GM12878 (cell line): ENCODE data around the gene TLX1. TPM values are rescaled to one million over a fixed set of nuclear protein-coding genes. Genes with fewer than 3 reads are reported as not detected.

ENCODE experiments used
- ATAC-seq: fragments of 200-7000 bp; cut with Tn5 transposase; 3 replicates; pipeline ENCODE4 v1.9.1; 2020; ENCODE audit warnings: mild to moderate bottlenecking, moderate library complexity
- BruUV-seq: library from RNA; stranded (reverse); fragments of 400-500 nt; replicated peaks from 2 replicates; lab custom pipeline; 2021; lab: Mats Ljungman, UMichigan
- CTCF ChIA-PET: fragments of 300-600 bp; sonication (Branson Sonifier 250); formaldehyde crosslinking; extraction: SDS; loops from one replicate; lab custom pipeline; 2021; ENCODE audit warnings: inconsistent platforms; lab: Yijun Ruan, JAX
- POLR2A ChIA-PET: fragments of 350-600 bp; formaldehyde crosslinking; extraction: SDS; loops from one replicate; lab custom pipeline; 2021; ENCODE audit warnings: inconsistent platforms; lab: Charles Lee
- RAD21 ChIA-PET: fragments of 300-600 bp; sonication (Branson Sonifier 250); formaldehyde crosslinking; loops from one replicate; lab custom pipeline; 2023; ENCODE audit warnings: antibody characterized with exemption; ENCODE audit not compliant: unreplicated experiment; lab: Charles Lee
- SMC1A ChIA-PET: fragments of 300-600 bp; sonication (Branson Sonifier 250); formaldehyde crosslinking; loops from one replicate; lab custom pipeline; 2023; ENCODE audit not compliant: unreplicated experiment, uncharacterized antibody; lab: Charles Lee
- DNase-seq: peaks from one replicate; pipeline ENCODE4 v3.0.0-alpha.2; 2011; ENCODE audit warnings: low read depth, low spot score
- FAIRE-seq: peaks from 3 replicates; lab custom pipeline; 2011; peaks lifted over from hg19 to GRCh38; lab: Jason Lieb, UNC
- H2AFZ ChIP-seq: 2 replicates; pipeline ENCODE4 v1.6.0; 2011; ENCODE audit warnings: low read depth, low read length, control low read depth; ENCODE audit not compliant: control insufficient read depth
- H3K27ac ChIP-seq: 2 replicates; pipeline ENCODE4 v1.5.1; 2011; ENCODE audit warnings: control low read depth; ENCODE audit not compliant: control insufficient read depth, insufficient read depth
- H3K27me3 ChIP-seq, 2 experiments: replicated peaks in 1 of 2; 2 replicates each; pipeline versions ENCODE4 v1.6.0 to v1.6.1; 2011; ENCODE audit warnings: low read length in 1 of 2; ENCODE audit not compliant: control insufficient read depth in 2 of 2, insufficient read depth in 2 of 2
- H3K36me3 ChIP-seq, 2 experiments: 2 replicates each; pipeline ENCODE4 v1.5.1; 2011; ENCODE audit warnings: low read length in 1 of 2; ENCODE audit not compliant: control insufficient read depth in 2 of 2, insufficient read depth in 2 of 2
- H3K4me1 ChIP-seq: 2 replicates; pipeline ENCODE4 v1.6.1; 2011; ENCODE audit warnings: mild to moderate bottlenecking, low read length, moderate library complexity, mixed read lengths; ENCODE audit not compliant: control insufficient read depth, insufficient read depth
- H3K4me2 ChIP-seq: 2 replicates; pipeline ENCODE4 v1.6.0; 2011; ENCODE audit warnings: control low read depth; ENCODE audit not compliant: control insufficient read depth, insufficient read depth
- H3K4me3 ChIP-seq: fragments of 200-600 bp; sonication (generic); 2 replicates; pipeline ENCODE4 v1.5.1; 2016
- H3K79me2 ChIP-seq: 2 replicates; pipeline ENCODE4 v1.6.0; 2011; ENCODE audit warnings: low read length; ENCODE audit not compliant: control insufficient read depth, insufficient read depth
- H3K9ac ChIP-seq: 2 replicates; pipeline ENCODE4 v1.8.0; 2011; ENCODE audit warnings: low read length, control low read depth, mixed read lengths; ENCODE audit not compliant: control insufficient read depth, insufficient read depth
- H3K9me3 ChIP-seq: replicated peaks from 3 replicates; pipeline ENCODE4 v1.5.1; 2011; ENCODE audit warnings: mild to moderate bottlenecking, low read length; ENCODE audit not compliant: control insufficient read depth, insufficient read depth
- H4K20me1 ChIP-seq: 2 replicates; pipeline ENCODE4 v1.6.0; 2011; ENCODE audit not compliant: control insufficient read depth, insufficient read depth
- ATF2 ChIP-seq: IDR thresholded peaks from 2 replicates; pipeline ENCODE4 v1.6.1; 2012; ENCODE audit warnings: low read length, inconsistent platforms
- CEBPB ChIP-seq, 2 experiments: fragments of 150-350 bp in 1 of 2; IDR thresholded peaks; 2 replicates each; pipeline ENCODE4 v1.6.1; 2012 to 2014; ENCODE audit warnings: low read depth in 2 of 2, low read length in 2 of 2, borderline replicate concordance in 1 of 2, inconsistent platforms in 1 of 2
- CHD4 ChIP-seq: fragments of 200-600 bp; sonication (generic); IDR thresholded peaks from 2 replicates; pipeline ENCODE4 v1.6.1; 2016; ENCODE audit warnings: mild to moderate bottlenecking
- EGR1 ChIP-seq, 2 experiments: IDR thresholded peaks; 1 replicate in 1 of 2; 2 replicates in 1 of 2; pipeline ENCODE4 v1.6.1; 2011 to 2012; ENCODE audit warnings: low read depth in 2 of 2, low read length in 2 of 2, borderline replicate concordance in 1 of 2, mild to moderate bottlenecking in 1 of 2, moderate library complexity in 1 of 2
- KAT2A ChIP-seq: conservative IDR thresholded peaks from 2 replicates; pipeline ENCODE4 v1.6.1; 2011; ENCODE audit warnings: low read depth, low read length; ENCODE audit not compliant: control insufficient read depth
- KLF5 ChIP-seq: fragments of 450-650 bp; IDR thresholded peaks from 2 replicates; pipeline ENCODE4 v1.6.1; 2014; ENCODE audit warnings: mild to moderate bottlenecking; ENCODE audit not compliant: partially characterized antibody
- MEF2B ChIP-seq: fragments of 450-650 bp; IDR thresholded peaks from 2 replicates; pipeline ENCODE4 v1.6.1; 2018; ENCODE audit warnings: mild to moderate bottlenecking, moderate library complexity; ENCODE audit not compliant: partially characterized antibody, poor library complexity, severe bottlenecking
- NKRF ChIP-seq: fragments of 450-650 bp; conservative IDR thresholded peaks from 2 replicates; pipeline ENCODE4 v1.6.1; 2017; ENCODE audit warnings: mild to moderate bottlenecking, moderate library complexity
- PBX3 ChIP-seq: IDR thresholded peaks from 2 replicates; pipeline ENCODE4 v1.6.1; 2011; ENCODE audit warnings: mild to moderate bottlenecking, low read depth, low read length, moderate library complexity; ENCODE audit not compliant: insufficient replicate concordance
- RAD51 ChIP-seq: fragments of 450-650 bp; IDR thresholded peaks from 2 replicates; pipeline ENCODE4 v1.6.1; 2016; ENCODE audit warnings: moderate library complexity, mild to moderate bottlenecking, inconsistent platforms
- RBBP5 ChIP-seq: fragments of 200-600 bp; sonication (generic); conservative IDR thresholded peaks from 2 replicates; pipeline ENCODE4 v1.6.1; 2016
- RELB ChIP-seq: fragments of 450-650 bp; IDR thresholded peaks from 2 replicates; pipeline ENCODE4 v1.6.1; 2017; ENCODE audit warnings: low read depth, mild to moderate bottlenecking, moderate library complexity
- TARDBP ChIP-seq: IDR thresholded peaks from 2 replicates; pipeline ENCODE4 v1.6.1; 2016; ENCODE audit warnings: borderline replicate concordance
- WGBS: methylation state at CpG from one replicate; pipeline ENCODE4 v1.1.6; 2016; ENCODE audit warnings: low lambda C conversion rate; ENCODE audit not compliant: insufficient replicate concordance, insufficient coverage; ENCODE audit errors: missing lambda C conversion rate; 5-methylcytosine and 5-hydroxymethylcytosine counted together
- in situ Hi-C: fragments of 300-500 bp; cut with MboI; formaldehyde crosslinking; loops from 9 replicates; pipeline ENCODE4 v1.14.3; 2018; ENCODE audit warnings: mixed read lengths
- intact Hi-C: fragments of 100-400 bp; cut with micrococcal nuclease; formaldehyde crosslinking; loops from one replicate; pipeline ENCODE4 v1.14.2; 2022; ENCODE audit not compliant: unreplicated experiment
- polyA plus RNA-seq, 11 experiments: library from polyadenylated mRNA; depleted of rRNA in 4 of 11; unstranded in 6 of 11; stranded (reverse) in 5 of 11; fragments of >200 nt; fragmentation: Nextera tagmentation in 4 of 11; fragmentation: Illumina TruSeq in 1 of 11; extraction: Ambion mirVana in 4 of 11; extraction: Trizol in 1 of 11; gene quantifications; 1 replicate in 1 of 11; 2 replicates in 10 of 11; pipeline versions ENCODE4 v1.2.1 to v1.2.3, GENCODE V29; 2011 to 2016; ENCODE audit warnings: inconsistent platforms in 2 of 11, missing spikeins in 2 of 11, low read depth in 1 of 11
- total RNA-seq, 4 experiments: library from RNA; depleted of rRNA in 3 of 4; stranded (reverse); fragments of >200 nt in 3 of 4; fragmentation: Illumina TruSeq in 1 of 4; extraction: Trizol in 1 of 4; gene quantifications; 2 replicates each; pipeline versions ENCODE4 v1.2.1 to v1.2.3, GENCODE V29; 2013 to 2021

TLX1 gene
- total and polyA plus RNA-seq, 10 of the 15 experiments (the other 5 are each of a cell fraction or from before 2014, with no cell fraction given) = not detected

- 0 out of 2 replicates have a peak overlapping the region, but pooled peaks have one; percentile 33 for H3K4me2 ChIP-seq
- TF ChIP-seq MEF2B (no peak), TARDBP (no peak), NKRF (no peak), RAD51 (no peak), ATF2 (no peak), RELB (no peak), PBX3 (no peak), CHD4 (no peak), KLF5 (no peak), RBBP5 (no peak), KAT2A (no peak), EGR1 (IDR thresholded peaks at IDR 0.05; ENCODE audit: borderline replicate concordance in 1 of 2, low read depth in 2 of 2, low read length in 2 of 2) (no peak), CEBPB (IDR thresholded peaks at IDR 0.05; ENCODE audit: borderline replicate concordance in 1 of 2, low read depth in 2 of 2, low read length in 2 of 2) (no peak)
Observed at GRCh38 chr10:101142533-101143344, 11.6 kb downstream of the TLX1 start.

More at GRCh38 chr10:101142533-101143344, 11.6 kb downstream of the TLX1 start:
- ChIA-PET CTCF (interaction anchor here (0.6 to 5.1 kb wide), 35 partner anchors 9 to 439 kb away, joined by 3 to 231 read pairs (median 6); partner anchors contain the start of genes KAZALD1, PDZD7, SEMA4G and SFXN3), POLR2A (interaction anchor here (1.0 kb wide), 2 partner anchors 81 to 92 kb away, joined by 3 to 9 read pairs; partner anchors contain the start of gene KAZALD1), RAD21 (interaction anchor here (0.7 to 4.4 kb wide), 20 partner anchors 11 to 325 kb away, joined by 3 to 93 read pairs (median 4); partner anchors contain the start of gene TLX1), SMC1A (interaction anchor here (0.6 to 5.1 kb wide), 17 partner anchors 41 to 166 kb away, joined by 3 to 72 read pairs (median 4); partner anchors contain the start of gene KAZALD1)
- H3K27me3 ChIP-seq = peaks cover 26 to 27% of the 10 kb centered on the region in 2 experiments
- in situ Hi-C loops (loop anchor here (5.0 kb wide), 2 partner anchors 45 to 105 kb away; no protein-coding TSS in a partner anchor), intact Hi-C loops (loop anchor here (1.0 kb wide), 2 partner anchors 47 to 101 kb away; no protein-coding TSS in a partner anchor)
- no peak overlapping the region for H2AFZ ChIP-seq
- DNase-seq (no peak), FAIRE-seq (no peak), ATAC-seq (peak; percentile 11; the same call in 2 of the 3 replicates)
- H3K4me3 ChIP-seq = no peak overlapping the region
- no peaks in the 10 kb centered on the region for H4K20me1 ChIP-seq
- no peaks in the 10 kb centered on the region for H3K79me2 ChIP-seq
- no peak overlapping the region for H3K9ac ChIP-seq
- no peak overlapping the region for H3K27ac ChIP-seq
- no peaks in the 10 kb centered on the region for H3K9me3 ChIP-seq
- WGBS = 37% methylated on average over 28 of the region's 28 CpGs
- no peaks in the 10 kb centered on the region for H3K4me1 ChIP-seq
- no TSS peak for BruUV-seq
- no peaks in the 10 kb centered on the region for H3K36me3 ChIP-seq
